ENCODE results near the gene BRWD1. TPM values are rescaled to one million over a fixed set of nuclear protein-coding genes. Genes with fewer than 3 reads are reported as not detected.

BRWD1 gene
- total RNA-seq, 4 donors from 2014 or later = 60.3 to 74.4 (median 68.7) TPM

DNA sequence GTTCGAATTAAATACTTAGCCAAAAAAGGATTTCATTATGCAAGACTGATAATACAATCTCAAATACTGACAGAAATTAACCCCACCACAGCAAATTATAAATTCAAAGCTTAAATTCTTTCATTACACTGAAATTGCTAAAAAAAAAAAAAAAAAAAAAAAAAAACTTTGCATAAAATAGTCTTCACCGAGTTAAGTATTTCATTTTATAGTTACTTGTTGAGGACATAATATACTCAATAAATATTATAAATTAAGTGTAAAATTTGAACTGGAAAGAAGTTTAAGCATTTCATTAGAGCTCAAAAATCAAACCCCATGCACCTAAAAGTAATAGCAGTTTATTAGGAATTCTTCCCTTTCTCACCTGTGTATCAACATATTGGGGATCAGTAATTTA, 128.3 kb downstream of the BRWD1 start:
- no peak for TF ChIP-seq CTCF (IDR thresholded peaks at IDR 0.05; ENCODE audit: low read depth)

DNA sequence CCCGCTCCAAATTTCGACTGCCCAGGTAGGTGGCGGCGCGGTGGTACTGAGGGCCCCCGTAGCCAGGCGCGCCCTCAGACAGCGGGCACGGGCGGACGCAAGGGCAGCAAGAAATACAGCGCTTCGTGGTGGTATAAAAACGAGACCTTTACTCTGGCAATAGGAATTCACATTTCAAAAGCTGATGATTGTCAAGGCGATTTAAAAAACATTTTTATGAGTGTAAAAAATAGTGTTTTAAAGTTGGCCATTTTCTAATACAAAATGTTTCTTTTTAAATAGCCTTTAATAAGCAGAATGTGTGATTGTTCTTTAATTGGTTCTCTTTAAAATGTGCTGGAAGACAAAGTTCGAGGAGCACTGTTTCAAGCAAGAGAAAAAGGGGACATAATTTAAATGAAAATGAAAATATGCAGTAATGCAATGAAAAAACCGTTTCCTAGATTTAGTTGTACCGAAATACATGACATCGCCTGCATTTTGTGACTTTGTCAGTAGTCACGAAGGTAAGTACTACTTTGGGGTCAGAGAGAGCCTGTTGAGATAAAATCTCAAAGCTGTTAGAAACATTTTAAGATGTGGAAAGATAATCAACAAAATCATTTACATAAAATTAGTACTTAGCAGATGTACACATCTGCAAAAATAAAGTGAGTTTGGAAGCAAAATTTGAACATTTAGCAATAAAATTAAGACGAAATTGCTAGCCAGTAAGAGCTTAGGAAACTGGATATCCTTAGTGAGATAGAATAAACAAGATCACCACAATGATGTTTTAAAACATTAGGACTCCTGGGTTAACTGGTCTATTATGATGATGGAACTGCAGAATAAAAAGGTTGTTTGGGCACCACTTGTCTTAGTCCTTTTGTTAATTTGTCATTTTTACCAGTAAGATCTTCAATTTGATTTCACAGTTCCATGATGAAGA, 129.1 kb downstream of the BRWD1 start:
- no peak for TF ChIP-seq CTCF (IDR thresholded peaks at IDR 0.05; ENCODE audit: low read depth)

DNA sequence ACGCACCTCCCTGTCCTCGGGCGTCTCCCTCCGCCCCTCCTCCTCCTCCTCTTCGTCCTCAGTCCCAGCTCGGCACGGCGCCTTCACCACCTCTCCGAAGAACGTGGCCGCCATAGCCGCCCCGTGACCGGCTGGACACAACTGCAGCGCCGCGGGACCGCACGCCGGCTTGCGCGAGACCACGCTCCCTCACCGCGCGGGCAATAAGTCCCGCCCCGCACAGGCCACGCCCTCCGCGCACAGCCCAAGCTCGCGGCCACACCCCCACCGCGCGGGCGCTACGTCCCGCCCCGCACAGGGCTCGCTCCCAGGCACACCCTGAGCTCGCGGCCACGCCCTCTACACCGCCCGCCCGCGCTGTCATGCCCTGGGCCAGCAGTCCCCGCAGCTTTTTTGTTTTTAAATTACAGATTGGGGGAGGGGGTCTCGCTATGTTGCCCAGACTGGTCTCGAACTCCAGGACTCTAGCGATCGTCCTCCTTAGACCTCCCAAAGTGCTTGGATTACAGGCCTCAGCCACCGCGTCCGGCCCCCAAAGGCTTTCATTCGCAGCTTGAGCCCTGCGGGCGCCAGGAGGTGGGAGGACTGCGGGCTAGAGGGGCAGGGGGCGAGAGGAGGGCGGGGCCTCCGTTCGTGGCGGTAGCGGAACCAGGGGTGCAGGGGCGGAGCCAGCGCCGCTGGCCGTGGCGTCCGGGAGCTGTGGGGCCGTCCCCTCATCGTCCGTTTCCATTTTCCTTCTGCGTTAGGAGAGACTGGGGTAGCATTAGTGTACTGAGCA, 130.0 kb downstream of the BRWD1 start, which contains the start of gene PSMG1:
Gene PSMG1 (minus strand): TSS at position 180 of the 778 bp plus-strand sequence. CDS start 66 bp downstream, at position 114.
- TF ChIP-seq CTCF (IDR thresholded peaks at IDR 0.05; ENCODE audit: low read depth) = no peak

DNA sequence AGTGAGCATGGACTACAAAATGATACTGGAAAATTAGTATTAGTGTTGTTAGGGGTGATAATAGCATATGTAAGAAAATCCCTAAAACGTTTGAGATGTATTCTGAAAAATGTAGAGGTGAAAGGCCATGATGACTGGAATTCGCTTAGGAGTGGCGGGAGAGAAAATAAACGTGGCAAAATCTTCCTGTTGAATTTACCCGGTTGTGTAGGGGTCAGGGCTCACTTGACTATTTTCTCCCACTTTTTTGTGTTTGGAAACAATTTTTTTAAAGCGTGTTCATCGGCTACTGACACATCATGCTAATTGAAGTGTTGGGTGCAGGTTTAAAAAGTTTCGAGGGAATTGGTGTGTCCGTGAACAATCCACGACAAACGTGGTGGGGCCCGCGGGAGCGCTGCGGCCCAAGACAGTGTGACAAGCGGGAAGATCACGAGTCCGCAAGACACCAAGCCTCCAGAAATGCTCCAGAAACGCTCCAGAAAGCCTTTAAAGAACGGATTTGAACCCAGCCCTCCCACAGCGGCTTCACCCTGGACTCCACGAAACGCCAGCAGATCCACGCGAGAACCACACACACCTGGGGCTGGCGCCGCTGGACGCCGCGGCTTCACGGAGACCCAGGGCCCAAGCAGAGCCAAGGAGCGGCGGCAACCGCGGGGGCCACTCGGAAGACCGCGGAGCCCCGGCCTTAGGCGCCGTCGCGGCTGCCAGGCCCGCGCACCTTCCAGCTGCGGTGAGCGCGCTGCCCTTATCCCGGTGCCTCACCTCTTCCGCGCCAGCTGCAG, 130.8 kb downstream of the BRWD1 start:
- no peak for TF ChIP-seq CTCF (IDR thresholded peaks at IDR 0.05; ENCODE audit: low read depth)

- TF ChIP-seq CTCF (IDR thresholded peaks at IDR 0.05; ENCODE audit: low read depth) = no peak
Measured at GRCh38 chr21:39182016-39182415, 131.4 kb downstream of the BRWD1 start.

DNA sequence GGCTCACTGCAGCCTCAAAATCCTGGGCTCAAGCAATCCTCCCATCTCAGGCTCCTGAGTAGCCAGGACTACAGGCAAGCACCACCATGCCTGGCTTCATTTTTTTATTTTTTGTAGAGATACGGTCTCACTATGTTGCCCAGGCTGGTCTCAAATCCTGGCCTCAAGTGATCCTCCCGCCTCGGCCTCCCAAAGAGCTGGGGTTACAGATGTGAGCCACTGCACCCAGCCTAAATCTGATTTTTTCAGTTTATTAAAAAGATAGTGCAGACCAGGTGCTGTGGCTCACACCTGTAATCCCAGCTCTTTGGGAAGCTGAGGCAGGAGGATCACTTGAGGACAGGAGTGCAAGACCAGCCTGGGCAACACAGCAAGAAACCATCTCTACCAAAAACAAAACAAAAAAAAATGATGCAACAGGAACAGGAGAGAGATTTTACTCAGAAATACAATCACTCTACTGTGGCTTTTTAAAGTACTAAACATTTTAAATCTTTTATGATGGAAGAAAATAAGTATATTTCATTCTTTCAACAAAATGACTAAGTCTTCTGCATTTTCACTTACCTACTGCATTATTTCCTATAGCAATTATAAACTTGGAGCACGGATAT, 132.1 kb downstream of the BRWD1 start:
- TF ChIP-seq CTCF (IDR thresholded peaks at IDR 0.05; ENCODE audit: low read depth) = no peak

Measured in subcutaneous adipose tissue (tissue), 4 donors.